Hematopoietic multipotent progenitor cell (in vitro differentiated cells): ENCODE measurements around the gene RBBP8NL. TPM values are rescaled to one million over a fixed set of nuclear protein-coding genes. Genes with fewer than 3 reads are reported as not detected.

Experiments used
- DNase-seq, 3 donors: peaks; one replicate each; pipeline ENCODE4 v3.0.0-alpha.2; 2011 to 2015; ENCODE audit warnings: low read depth in 2 of 3, low spot score in 2 of 3
- total RNA-seq: library from RNA; depleted of rRNA; stranded (reverse); fragments of >200 nt; gene quantifications from one replicate; pipeline ENCODE4 v1.2.3, GENCODE V29; 2012

RBBP8NL gene
- total RNA-seq: not detected

DNA sequence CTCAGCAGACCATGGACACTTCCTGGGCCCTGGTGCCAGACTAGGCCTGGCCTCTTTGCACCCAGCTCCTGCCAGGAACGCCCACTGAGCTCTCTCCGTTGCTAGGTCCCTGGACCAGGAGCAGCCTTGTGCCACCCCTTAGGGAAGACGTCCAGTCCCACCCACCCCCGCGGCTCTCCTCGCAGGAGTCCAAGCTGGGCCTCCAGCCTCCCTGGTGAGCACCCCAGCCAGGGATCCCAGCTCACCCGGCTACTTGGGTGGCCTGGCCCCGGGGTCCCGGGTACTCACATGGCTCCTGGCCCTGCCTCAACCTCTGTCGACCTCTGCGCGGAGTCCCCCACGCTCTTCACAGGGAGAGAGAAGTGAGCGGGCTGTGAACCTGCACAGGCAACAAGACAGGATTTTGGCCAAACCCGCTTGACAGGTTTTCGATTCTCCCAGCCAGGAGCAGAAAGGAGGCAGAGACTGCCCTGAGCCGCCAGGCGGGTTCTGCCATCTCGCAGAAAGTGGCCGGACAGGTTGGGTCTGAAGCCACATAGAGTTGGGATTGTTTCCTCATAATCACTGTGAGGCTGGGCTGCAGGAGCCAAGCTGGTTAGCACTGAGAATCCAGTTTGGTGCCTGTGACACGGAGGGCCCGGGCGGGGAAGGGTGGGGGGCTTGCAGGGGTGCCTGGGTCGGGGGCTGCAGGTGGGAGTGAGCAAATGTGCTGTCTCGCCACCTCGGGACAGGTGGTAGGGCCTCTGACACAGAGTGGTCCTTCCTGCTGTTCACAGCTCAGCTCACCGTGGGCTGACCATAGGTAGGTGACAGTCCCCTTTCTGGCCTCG lies at the start of gene RBBP8NL:
Gene RBBP8NL (minus strand): TSS at position 368 of the 830 bp plus-strand sequence. CDS start 7,892 bp downstream, outside the sequence.
- DNase-seq: no peak

DNA sequence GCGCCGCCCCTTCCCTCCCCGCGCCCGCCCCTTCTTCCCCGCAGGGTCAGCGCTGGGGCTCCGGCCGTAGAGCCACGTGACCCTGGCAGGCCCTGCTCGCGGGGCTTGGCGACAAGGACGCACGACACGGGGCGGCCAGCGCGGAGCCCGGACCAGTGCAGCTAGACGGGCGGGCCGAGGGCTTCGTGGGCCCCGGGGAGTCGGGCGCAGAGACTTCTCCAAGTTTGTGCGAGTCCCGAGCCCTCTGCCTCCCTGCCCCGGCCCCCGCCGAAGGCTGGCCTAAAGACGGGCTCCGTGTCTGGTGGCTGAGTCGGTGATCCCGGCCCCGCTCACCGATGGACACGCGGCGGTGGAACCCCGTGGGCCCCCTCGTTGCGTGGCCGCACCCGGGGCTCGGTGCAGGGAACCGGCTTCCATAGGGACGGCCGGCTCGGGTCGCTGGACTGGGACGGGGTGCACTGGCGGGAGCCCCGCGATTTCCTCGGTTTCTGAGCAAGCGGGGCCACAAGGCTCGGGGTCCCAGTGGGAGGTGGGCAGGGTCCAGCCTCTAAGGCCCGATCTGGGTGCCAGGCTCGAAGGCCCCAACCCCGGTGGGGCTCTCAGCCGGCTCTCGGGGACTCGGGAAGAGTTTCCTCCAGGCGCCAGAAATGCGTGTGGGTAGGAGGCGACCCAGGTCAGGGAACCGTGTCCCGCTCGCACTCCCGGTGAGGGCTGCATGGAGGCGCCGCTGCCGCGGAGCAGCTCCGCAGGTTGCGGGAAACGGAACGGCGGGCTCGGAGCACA lies 48.9 kb upstream of the RBBP8NL start:
- no peak for DNase-seq

- DNase-seq: no peak
Measured at GRCh38 chr20:62475772-62476055, 48.4 kb upstream of the RBBP8NL start, which contains the start of gene GATA5. GATA5 (minus strand) TSS chr20:62475995; CDS start chr20:62475521, 474 bp downstream.

GRCh38 chr20:62475027-62475771 lies 47.9 kb upstream of the RBBP8NL start:
- DNase-seq: no peak

- no peak for DNase-seq
Measured at GRCh38 chr20:62474604-62475026, 47.3 kb upstream of the RBBP8NL start.

DNA sequence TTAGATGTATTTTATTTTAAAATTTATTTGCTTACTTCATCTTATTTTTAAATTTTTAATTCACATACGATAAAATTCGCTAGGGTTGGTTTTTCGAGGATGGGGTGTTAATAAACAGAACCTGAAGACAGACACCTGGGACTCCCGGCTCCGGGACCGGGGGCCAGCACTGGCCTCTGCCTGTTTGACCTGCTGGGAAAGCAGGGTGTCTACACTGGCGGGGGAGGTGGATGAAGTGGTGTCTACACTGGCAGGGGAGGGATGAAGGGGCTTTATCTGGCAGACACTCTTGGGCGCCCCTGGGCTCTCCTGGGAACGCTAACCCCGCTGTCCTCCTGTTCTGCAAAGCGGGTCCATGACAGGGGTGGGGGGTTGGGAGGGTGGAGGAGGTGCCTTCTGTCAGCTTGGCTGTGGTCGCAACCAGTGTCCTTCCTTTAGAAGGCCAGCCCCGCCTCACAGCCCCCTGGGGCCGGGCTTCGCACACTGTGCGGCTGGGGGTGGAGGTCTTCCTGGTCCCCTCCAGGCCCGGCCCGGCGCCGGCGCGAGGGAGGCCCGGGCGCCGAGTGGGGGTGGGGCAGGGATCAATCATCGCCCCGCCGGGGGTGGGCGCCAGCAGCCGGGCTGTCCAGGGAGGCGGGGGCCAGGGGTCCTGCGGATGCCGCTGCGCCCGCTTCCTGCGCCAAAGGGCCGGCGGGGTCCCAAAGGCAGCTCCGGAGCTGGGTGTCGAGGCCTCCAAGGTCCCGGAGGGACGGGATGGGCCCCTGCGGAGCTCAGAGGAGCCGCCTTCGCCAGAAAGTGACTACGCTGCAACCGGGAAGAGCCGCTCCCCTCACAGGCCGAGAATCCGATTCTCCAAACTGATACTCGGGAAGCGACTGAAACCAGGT lies 46.6 kb upstream of the RBBP8NL start:
- DNase-seq: no peak

- DNase-seq: no peak
Measured at GRCh38 chr20:62472941-62473585, 45.7 kb upstream of the RBBP8NL start.

- no peak for DNase-seq
Measured at GRCh38 chr20:62472138-62472940, 45.0 kb upstream of the RBBP8NL start.

DNA sequence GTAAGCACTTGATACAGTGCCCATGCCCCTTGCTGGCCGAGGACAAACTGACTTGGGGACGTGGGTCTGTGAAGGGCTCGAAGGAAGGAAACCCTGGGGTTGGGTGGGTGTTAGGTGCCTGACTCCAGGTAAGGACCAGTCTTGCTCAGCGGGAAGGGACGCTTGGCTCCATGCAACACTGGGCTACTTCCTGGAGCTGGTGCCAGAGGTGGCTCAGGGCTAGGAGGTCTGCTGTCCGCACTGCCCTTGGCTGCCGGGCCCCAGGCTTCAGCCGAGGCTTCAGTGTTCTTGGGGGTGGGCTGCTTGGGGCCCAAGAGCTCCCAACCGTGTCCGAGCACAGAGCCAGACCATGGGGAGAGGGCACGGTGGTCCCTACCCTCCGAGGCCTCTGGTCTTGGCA lies 43.1 kb upstream of the RBBP8NL start:
- no peak for DNase-seq

GRCh38 chr20:62470001-62470400 lies 42.7 kb upstream of the RBBP8NL start:
- no peak for DNase-seq

DNA sequence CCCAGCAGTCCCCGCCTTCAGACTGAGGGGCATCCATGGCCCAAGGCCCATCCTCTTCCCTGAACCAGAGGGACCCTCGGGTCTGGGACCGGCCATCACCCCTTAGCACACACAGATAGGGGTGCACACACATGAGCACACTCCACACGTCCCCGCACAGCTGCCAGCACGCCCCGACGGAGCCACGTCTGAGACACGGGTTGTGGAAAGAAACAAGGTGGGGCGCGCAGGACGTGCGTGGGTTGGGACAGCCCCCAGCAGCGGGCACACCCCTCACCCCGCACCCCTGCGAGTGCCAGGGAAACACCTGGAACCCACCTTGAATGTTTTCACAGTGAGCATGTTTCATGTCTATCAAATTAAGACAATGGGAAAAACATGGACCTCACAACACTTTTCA lies 42.0 kb upstream of the RBBP8NL start:
- no peak for DNase-seq

DNA sequence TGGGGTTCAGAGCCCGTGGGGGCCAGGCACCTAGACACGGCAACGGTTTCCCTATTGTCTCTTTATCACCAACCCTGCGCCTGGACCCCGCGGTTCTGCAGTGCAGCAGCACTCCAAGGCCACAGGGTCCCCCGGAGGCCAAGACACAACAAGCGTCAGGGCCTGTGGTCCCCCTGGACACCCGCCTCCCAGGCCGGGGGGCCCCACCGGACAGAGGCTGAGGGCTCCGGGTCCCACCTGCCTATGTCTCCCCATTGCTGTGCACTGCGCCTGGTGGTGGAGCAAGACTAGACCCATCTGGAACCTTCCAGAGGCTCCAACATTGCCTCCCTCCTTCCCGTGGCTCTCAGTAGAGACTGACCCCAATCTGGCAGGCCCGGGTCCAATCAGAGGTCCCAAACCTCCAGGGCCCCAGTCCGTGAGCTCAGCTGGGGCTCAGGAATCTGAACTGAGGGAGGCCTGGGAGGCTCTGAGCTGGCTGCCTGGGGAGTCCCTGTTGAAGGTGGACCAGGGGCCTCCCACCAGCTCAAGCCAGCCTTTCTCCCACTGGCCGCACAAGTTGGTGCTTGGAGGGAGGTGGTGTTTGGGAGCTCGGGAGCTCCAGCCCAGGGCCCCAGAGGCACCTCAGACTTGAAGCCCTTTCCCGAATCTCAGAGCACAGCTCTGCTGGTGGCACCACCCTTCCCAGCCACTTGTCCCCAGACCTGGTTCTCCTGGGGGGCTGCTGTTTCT lies 39.6 kb upstream of the RBBP8NL start:
- no peak for DNase-seq

DNA sequence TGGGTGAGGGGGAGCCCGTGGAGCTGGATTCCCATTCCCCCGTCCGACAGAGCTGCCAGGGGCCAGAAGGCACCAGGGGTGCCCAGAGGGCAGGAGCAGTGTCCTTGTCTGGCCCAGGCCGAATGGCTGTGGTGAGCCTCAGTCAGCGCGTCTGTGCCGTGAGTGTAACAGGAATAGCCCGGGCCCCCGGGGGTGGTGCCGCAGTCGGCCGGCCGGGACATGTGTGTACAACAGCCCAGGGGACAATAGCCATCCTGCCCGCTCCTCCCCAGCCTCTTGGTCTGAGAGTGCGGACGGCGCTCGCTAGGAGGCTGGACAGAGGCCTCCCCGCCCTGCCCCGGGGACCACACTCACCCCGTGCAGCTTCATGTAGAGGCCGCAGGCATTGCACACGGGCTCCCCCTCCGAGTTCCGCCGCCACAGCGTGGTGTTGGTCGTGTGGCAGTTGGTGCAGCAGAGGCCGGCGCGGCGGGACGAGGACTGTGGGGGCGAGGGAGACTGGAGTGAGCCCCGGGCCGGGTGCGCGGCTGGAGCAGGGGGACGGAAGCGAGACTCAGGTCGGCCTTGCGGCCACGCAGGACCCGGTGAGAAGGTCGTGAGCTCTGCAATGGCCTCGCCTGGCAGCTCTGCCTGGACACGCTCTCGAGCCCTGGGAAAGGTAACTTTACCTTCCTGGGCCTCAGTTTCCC lies 38.9 kb upstream of the RBBP8NL start:
- DNase-seq: no peak

GRCh38 chr20:62464990-62465389 lies 37.7 kb upstream of the RBBP8NL start:
- DNase-seq: no peak

GRCh38 chr20:62464425-62464770 lies 37.1 kb upstream of the RBBP8NL start:
- DNase-seq: no peak

- DNase-seq: no peak
Measured at GRCh38 chr20:62463651-62464424, 36.5 kb upstream of the RBBP8NL start.

DNA sequence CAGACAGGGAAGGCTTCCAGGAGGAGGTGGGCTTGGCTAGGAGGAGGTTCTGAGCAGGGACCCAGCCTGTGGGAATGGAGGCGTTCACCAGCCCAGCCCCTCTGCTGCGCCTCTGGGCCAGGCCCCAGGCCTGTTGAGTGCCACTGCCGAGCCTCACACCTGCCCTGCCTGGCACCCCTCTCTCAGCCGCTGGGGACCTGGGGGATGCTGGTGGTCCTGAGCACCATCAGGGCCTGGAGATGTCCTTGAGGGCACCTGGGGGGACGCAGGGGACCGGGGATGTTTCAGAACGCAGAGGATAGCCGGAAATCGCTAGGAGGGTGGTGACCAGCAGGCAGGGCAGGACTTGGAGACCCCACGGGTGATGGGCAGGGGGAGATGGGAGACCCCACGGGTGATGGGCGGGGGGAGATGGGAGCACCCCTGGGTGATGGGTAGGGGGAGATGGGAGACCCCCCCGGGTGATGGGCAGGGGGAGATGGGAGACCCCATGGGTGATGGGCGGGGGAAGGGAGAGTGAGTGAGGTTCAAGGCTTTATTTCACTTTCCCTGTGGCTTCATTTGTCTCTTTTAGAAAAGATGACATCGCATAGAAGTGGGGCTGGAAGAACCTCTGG lies 35.7 kb upstream of the RBBP8NL start:
- DNase-seq: no peak
